ENCODE results near the gene REXO5. TPM values are rescaled to one million over a fixed set of nuclear protein-coding genes. Genes with fewer than 3 reads are reported as not detected.

Gene REXO5
- 5.7 TPM in 2 replicates for total RNA-seq

GRCh38 chr16:20806168-20807050 is at the start of gene REXO5, which contains the start of gene ERI2:
REXO5 (plus strand) TSS chr16:20806527; CDS start chr16:20806954, 427 bp downstream.
ERI2 (minus strand) TSS chr16:20806472; CDS start chr16:20806430, 42 bp downstream.

GRCh38 chr16:20763461-20764232 is 42.7 kb upstream of the REXO5 start, which contains the start of gene ACSM3:
ACSM3 (plus strand) TSS chr16:20764014; CDS start chr16:20770035, 6,021 bp downstream.

Other genes starting within 250 kb of the REXO5 start
- not detected in 2 replicates for gene ACSM2B, start 230.2 kb upstream of the REXO5 start, total RNA-seq
- not detected in 2 replicates for gene ACSM1, start 108.8 kb upstream of the REXO5 start, total RNA-seq
- 35.9 and 77.1 TPM in 2 replicates for gene THUMPD1, start 64.7 kb upstream of the REXO5 start, total RNA-seq
- gene ACSM3, start 42.5 kb upstream of the REXO5 start, total RNA-seq: 0.47 and 0.69 TPM in 2 replicates
- 13.7 and 20.3 TPM in 2 replicates for gene ERI2, start 55 bp upstream of the REXO5 start, total RNA-seq
- gene DCUN1D3, start 93.8 kb downstream of the REXO5 start, total RNA-seq: 18.0 and 18.8 TPM in 2 replicates
- 53.6 and 78.6 TPM in 2 replicates for gene LYRM1, start 94.2 kb downstream of the REXO5 start, total RNA-seq

Data from bronchial smooth muscle cell (primary cell).